Effector memory CD4-positive, alpha-beta T cell (primary cell): Measurements from ENCODE around the gene SRRM3.
"Not testable (repeated sequence)": the region's sequence is repeated elsewhere in the genome, so short reads cannot be mapped to it uniquely, and the experiment has no call there.

Experiments used
- DNase-seq, 3 donors: peaks; one replicate each; pipeline ENCODE4 v3.0.0-alpha.2; 2020
- H3K27ac ChIP-seq: 2 replicates; pipeline ENCODE4 v1.7.0; 2013; ENCODE audit warnings: mild to moderate bottlenecking, low read length, moderate library complexity; ENCODE audit not compliant: insufficient read depth, poor library complexity, severe bottlenecking
- H3K27me3 ChIP-seq: replicated peaks from 2 replicates; pipeline ENCODE4 v1.7.0; 2013; ENCODE audit warnings: mild to moderate bottlenecking, low read length; ENCODE audit not compliant: insufficient read depth, control insufficient read depth, poor library complexity, severe bottlenecking
- H3K36me3 ChIP-seq: 2 replicates; pipeline ENCODE4 v1.7.0; 2013; ENCODE audit warnings: mild to moderate bottlenecking, low read length, moderate library complexity; ENCODE audit not compliant: control insufficient read depth, insufficient read depth
- H3K4me1 ChIP-seq: 2 replicates; pipeline ENCODE4 v1.7.0; 2013; ENCODE audit warnings: low read length, mild to moderate bottlenecking; ENCODE audit not compliant: control insufficient read depth, insufficient read depth, poor library complexity, severe bottlenecking
- H3K4me3 ChIP-seq: 2 replicates; pipeline ENCODE4 v1.7.0; 2013; ENCODE audit warnings: low read length, low read depth, mild to moderate bottlenecking; ENCODE audit not compliant: insufficient read depth, poor library complexity, severe bottlenecking
- H3K9me3 ChIP-seq: 2 replicates; pipeline ENCODE4 v1.7.0; 2013; ENCODE audit warnings: mild to moderate bottlenecking, low read length, moderate library complexity; ENCODE audit not compliant: control insufficient read depth

SRRM3 gene

GRCh38 chr7:76311838-76312237, 110.1 kb downstream of the SRRM3 start:
- H3K9me3 ChIP-seq, DNase-seq, H3K27ac ChIP-seq, H3K27me3 ChIP-seq, H3K36me3 ChIP-seq, H3K4me1 ChIP-seq, H3K4me3 ChIP-seq: not testable (repeated sequence)

GRCh38 chr7:76314042-76314721, 112.5 kb downstream of the SRRM3 start:
- Histone ChIP-seq H3K4me3 (no peak overlapping the region), H3K27ac (no peak overlapping the region), H3K4me1 (peaks cover 15% of the 10 kb centered on the region), H3K36me3 (no peaks in the 10 kb centered on the region), H3K9me3 (no peaks in the 10 kb centered on the region), H3K27me3 (no peaks in the 10 kb centered on the region)
- DNase-seq: peak; percentile 89 to 93 (median 89)

- DNase-seq, H3K9me3 ChIP-seq, H3K36me3 ChIP-seq, H3K4me3 ChIP-seq, H3K27me3 ChIP-seq, H3K27ac ChIP-seq: not testable (repeated sequence)
- H3K4me1 ChIP-seq: peaks cover 16% of the 10 kb centered on the region
These were observed 113.0 kb downstream of the SRRM3 start for GRCh38 chr7:76314740-76315139.

GRCh38 chr7:76315364-76315763, 113.7 kb downstream of the SRRM3 start:
- H3K4me3 ChIP-seq: no peak overlapping the region
- no peaks in the 10 kb centered on the region for H3K27me3 ChIP-seq
- H3K36me3 ChIP-seq: no peaks in the 10 kb centered on the region
- no peaks in the 10 kb centered on the region for H3K9me3 ChIP-seq
- no peak for DNase-seq
- H3K4me1 ChIP-seq: peaks cover 16% of the 10 kb centered on the region
- no peak overlapping the region for H3K27ac ChIP-seq

GRCh38 chr7:76316984-76317781, 115.5 kb downstream of the SRRM3 start:
- Histone ChIP-seq H3K9me3 (no peaks in the 10 kb centered on the region), H3K4me1 (peaks cover 16% of the 10 kb centered on the region)
- DNase-seq: no peak

GRCh38 chr7:76317782-76318487, 116.2 kb downstream of the SRRM3 start:
- no peaks in the 10 kb centered on the region for H3K27me3 ChIP-seq
- H3K27ac ChIP-seq: peak overlapping the region; percentile 80
- no peaks in the 10 kb centered on the region for H3K9me3 ChIP-seq
- peak overlapping the region; percentile 77 for H3K4me3 ChIP-seq
- no peaks in the 10 kb centered on the region for H3K36me3 ChIP-seq
- peak; percentile 92 to 96 (median 94) for DNase-seq
- H3K4me1 ChIP-seq: peaks cover 16% of the 10 kb centered on the region

More at GRCh38 chr7:76316984-76317781, 115.5 kb downstream of the SRRM3 start:
- no peaks in the 10 kb centered on the region for H3K27me3 ChIP-seq
- peak overlapping the region; percentile 77 for H3K4me3 ChIP-seq
- peak overlapping the region; percentile 80 for H3K27ac ChIP-seq
- H3K36me3 ChIP-seq: no peaks in the 10 kb centered on the region

GRCh38 chr7:76318488-76319353, 117.0 kb downstream of the SRRM3 start:
- peak overlapping the region; percentile 77 for H3K4me3 ChIP-seq
- no peaks in the 10 kb centered on the region for H3K27me3 ChIP-seq
- peak overlapping the region; percentile 80 for H3K27ac ChIP-seq
- peaks cover 16% of the 10 kb centered on the region for H3K4me1 ChIP-seq
- DNase-seq: peak; percentile 41 to 61 (median 54)
- no peaks in the 10 kb centered on the region for H3K36me3 ChIP-seq
- no peaks in the 10 kb centered on the region for H3K9me3 ChIP-seq

GRCh38 chr7:76325092-76325491, 123.4 kb downstream of the SRRM3 start:
- Histone ChIP-seq H3K27ac (no peak overlapping the region), H3K4me3 (no peak overlapping the region), H3K36me3 (peaks cover 19% of the 10 kb centered on the region), H3K27me3 (no peaks in the 10 kb centered on the region), H3K9me3 (no peaks in the 10 kb centered on the region), H3K4me1 (no peaks in the 10 kb centered on the region)
- no peak for DNase-seq

- H3K4me1 ChIP-seq: no peaks in the 10 kb centered on the region
- no peak for DNase-seq
- no peak overlapping the region for H3K27ac ChIP-seq
- H3K4me3 ChIP-seq: no peak overlapping the region
- H3K36me3 ChIP-seq: peaks cover 19% of the 10 kb centered on the region
- no peaks in the 10 kb centered on the region for H3K9me3 ChIP-seq
- H3K27me3 ChIP-seq: no peaks in the 10 kb centered on the region
These were observed 124.1 kb downstream of the SRRM3 start for GRCh38 chr7:76325811-76326210.
